MM.1S (cell line): ENCODE measurements around the gene ADAMTS17.

Experiments
- DNase-seq: peaks from one replicate; pipeline ENCODE4 v3.0.0-alpha.2; 2015
- H2AFZ ChIP-seq: fragments of 300-600 bp; sonication (generic); 2 replicates; pipeline ENCODE4 v1.6.0; 2016; ENCODE audit warnings: antibody characterized with exemption, low read length
- H3F3A ChIP-seq: fragments of 300-600 bp; sonication (generic); 2 replicates; pipeline ENCODE4 v1.6.1; 2016; ENCODE audit warnings: mild to moderate bottlenecking, antibody characterized with exemption, low read length, moderate library complexity, mixed read lengths; ENCODE audit not compliant: insufficient read depth
- H3K27ac ChIP-seq: fragments of 300-600 bp; sonication (generic); 2 replicates; pipeline ENCODE4 v1.5.1; 2016; ENCODE audit warnings: mild to moderate bottlenecking, low read length
- H3K27me3 ChIP-seq: fragments of 300-600 bp; sonication (generic); replicated peaks from 2 replicates; pipeline ENCODE4 v1.6.0; 2016; ENCODE audit warnings: low read length; ENCODE audit not compliant: insufficient read depth
- H3K36me3 ChIP-seq: fragments of 300-600 bp; sonication (generic); replicated peaks from 2 replicates; pipeline ENCODE4 v1.6.1; 2016; ENCODE audit warnings: mild to moderate bottlenecking, low read length, mixed read lengths; ENCODE audit not compliant: insufficient read depth
- H3K4me1 ChIP-seq: fragments of 300-600 bp; sonication (generic); 2 replicates; pipeline ENCODE4 v1.6.1; 2016; ENCODE audit warnings: low read length, mixed read lengths
- H3K4me2 ChIP-seq: fragments of 300-600 bp; sonication (generic); 2 replicates; pipeline ENCODE4 v1.6.0; 2016; ENCODE audit warnings: low read depth, low read length
- H3K4me3 ChIP-seq: fragments of 300-600 bp; sonication (generic); 2 replicates; pipeline ENCODE4 v1.5.1; 2016; ENCODE audit warnings: low read length, mixed read lengths
- H3K79me2 ChIP-seq: fragments of 300-600 bp; sonication (generic); 2 replicates; pipeline ENCODE4 v1.6.1; 2016; ENCODE audit warnings: mixed run types, low read length, mixed read lengths
- H3K9ac ChIP-seq: fragments of 300-600 bp; sonication (generic); 2 replicates; pipeline ENCODE4 v1.6.1; 2016; ENCODE audit warnings: low read length, mixed read lengths
- H3K9me2 ChIP-seq: fragments of 300-600 bp; sonication (generic); replicated peaks from 2 replicates; pipeline ENCODE4 v1.6.1; 2016; ENCODE audit warnings: mild to moderate bottlenecking, low read length, mixed read lengths; ENCODE audit not compliant: insufficient read depth
- H3K9me3 ChIP-seq: fragments of 300-600 bp; sonication (generic); replicated peaks from 2 replicates; pipeline ENCODE4 v1.6.1; 2016; ENCODE audit warnings: mild to moderate bottlenecking, low read length, mixed read lengths; ENCODE audit not compliant: insufficient read depth
- H4K20me1 ChIP-seq: fragments of 300-600 bp; sonication (generic); 2 replicates; pipeline ENCODE4 v1.6.1; 2016; ENCODE audit warnings: mild to moderate bottlenecking, low read length, moderate library complexity, mixed read lengths; ENCODE audit not compliant: insufficient read depth
- EZH2 ChIP-seq: fragments of 300-600 bp; sonication (generic); optimal IDR thresholded peaks from 2 replicates; pipeline ENCODE3; 2017; ENCODE audit warnings: low read depth, mild to moderate bottlenecking, antibody characterized with exemption, low read length, mixed read lengths
- EZH2phosphoT487 ChIP-seq: fragments of 300-600 bp; sonication (generic); IDR thresholded peaks from 2 replicates; pipeline ENCODE4 v1.6.1; 2018; ENCODE audit warnings: antibody characterized with exemption, low read length
- TF ChIP-seq, protein P1 (sequence below): fragments of 300-600 bp; sonication (generic); IDR thresholded peaks from 2 replicates; pipeline ENCODE4 v1.5.1; 2016; ENCODE audit warnings: antibody characterized with exemption, low read length, mixed read lengths

The ADAMTS17 gene

DNA sequence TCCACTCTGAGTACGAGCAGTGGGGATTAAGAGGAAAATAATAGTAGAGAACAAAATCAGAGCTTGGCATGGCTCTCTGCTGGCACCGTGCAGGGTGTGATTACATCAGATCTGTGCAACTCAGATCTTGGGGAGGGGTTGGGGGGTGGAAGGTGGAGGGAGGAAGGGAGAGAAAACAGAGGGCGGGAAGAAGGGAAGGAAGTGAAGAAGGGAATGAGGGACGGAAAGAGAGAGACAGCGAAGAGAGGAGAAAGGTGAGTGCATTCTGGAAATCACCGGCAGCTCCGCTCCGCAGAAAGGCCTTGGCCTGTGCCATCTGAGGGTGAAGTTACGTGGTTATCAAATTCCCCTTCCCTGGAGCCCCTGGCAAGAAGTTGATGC, 31.0 kb upstream of the ADAMTS17 start:
- Histone ChIP-seq H4K20me1 (no peaks in the 10 kb centered on the region), H3K4me3 (no peak overlapping the region), H3F3A (no peaks in the 10 kb centered on the region), H3K4me1 (no peaks in the 10 kb centered on the region), H3K36me3 (no peaks in the 10 kb centered on the region), H3K27me3 (no peaks in the 10 kb centered on the region), H3K27ac (no peak overlapping the region), H3K9me3 (no peaks in the 10 kb centered on the region), H3K79me2 (no peaks in the 10 kb centered on the region), H2AFZ (no peak overlapping the region), H3K9me2 (no peaks in the 10 kb centered on the region), H3K4me2 (no peak overlapping the region), H3K9ac (no peak overlapping the region)
- TF ChIP-seq EZH2phosphoT487, result no peak
- no peak for TF ChIP-seq EZH2
- TF ChIP-seq, protein P1, sequence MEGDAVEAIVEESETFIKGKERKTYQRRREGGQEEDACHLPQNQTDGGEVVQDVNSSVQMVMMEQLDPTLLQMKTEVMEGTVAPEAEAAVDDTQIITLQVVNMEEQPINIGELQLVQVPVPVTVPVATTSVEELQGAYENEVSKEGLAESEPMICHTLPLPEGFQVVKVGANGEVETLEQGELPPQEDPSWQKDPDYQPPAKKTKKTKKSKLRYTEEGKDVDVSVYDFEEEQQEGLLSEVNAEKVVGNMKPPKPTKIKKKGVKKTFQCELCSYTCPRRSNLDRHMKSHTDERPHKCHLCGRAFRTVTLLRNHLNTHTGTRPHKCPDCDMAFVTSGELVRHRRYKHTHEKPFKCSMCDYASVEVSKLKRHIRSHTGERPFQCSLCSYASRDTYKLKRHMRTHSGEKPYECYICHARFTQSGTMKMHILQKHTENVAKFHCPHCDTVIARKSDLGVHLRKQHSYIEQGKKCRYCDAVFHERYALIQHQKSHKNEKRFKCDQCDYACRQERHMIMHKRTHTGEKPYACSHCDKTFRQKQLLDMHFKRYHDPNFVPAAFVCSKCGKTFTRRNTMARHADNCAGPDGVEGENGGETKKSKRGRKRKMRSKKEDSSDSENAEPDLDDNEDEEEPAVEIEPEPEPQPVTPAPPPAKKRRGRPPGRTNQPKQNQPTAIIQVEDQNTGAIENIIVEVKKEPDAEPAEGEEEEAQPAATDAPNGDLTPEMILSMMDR, result no peak
- no peak for DNase-seq

DNA sequence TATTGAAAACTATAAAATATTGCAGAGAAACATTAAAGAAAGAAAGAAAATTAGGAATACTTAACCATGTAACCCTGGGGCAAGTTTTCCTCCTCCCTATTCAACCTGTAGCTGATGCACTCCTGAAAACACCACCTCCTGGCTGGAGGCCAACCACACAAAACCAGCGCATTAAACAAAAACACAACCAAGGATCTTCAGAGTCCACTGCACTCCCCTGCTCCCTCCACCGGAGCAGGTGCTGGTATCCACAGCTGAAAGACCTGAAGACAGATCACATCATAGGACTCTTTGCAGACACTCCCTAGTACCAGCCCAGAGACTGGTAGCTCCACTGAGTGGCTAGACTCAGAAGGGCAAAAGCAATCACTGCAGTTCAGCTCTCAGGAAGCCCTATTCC, 13.6 kb upstream of the ADAMTS17 start:
- H3K4me2 ChIP-seq, result no peak overlapping the region
- no peaks in the 10 kb centered on the region for H3K79me2 ChIP-seq
- H3K4me1 ChIP-seq, result peaks cover 3% of the 10 kb centered on the region; the same call in 1 of the 2 replicates
- H3K27ac ChIP-seq, result no peak overlapping the region
- DNase-seq, result no peak
- no peak overlapping the region for H3K4me3 ChIP-seq
- no peaks in the 10 kb centered on the region for H4K20me1 ChIP-seq
- H3K9me3 ChIP-seq, result no peaks in the 10 kb centered on the region
- TF ChIP-seq, protein P1, result no peak
- no peak for TF ChIP-seq EZH2phosphoT487
- no peak for TF ChIP-seq EZH2
- H3K9ac ChIP-seq, result no peak overlapping the region
- no peak overlapping the region for H2AFZ ChIP-seq
- H3K27me3 ChIP-seq, result no peaks in the 10 kb centered on the region
- H3K9me2 ChIP-seq, result no peaks in the 10 kb centered on the region
- H3K36me3 ChIP-seq, result no peaks in the 10 kb centered on the region
- no peaks in the 10 kb centered on the region for H3F3A ChIP-seq

DNA sequence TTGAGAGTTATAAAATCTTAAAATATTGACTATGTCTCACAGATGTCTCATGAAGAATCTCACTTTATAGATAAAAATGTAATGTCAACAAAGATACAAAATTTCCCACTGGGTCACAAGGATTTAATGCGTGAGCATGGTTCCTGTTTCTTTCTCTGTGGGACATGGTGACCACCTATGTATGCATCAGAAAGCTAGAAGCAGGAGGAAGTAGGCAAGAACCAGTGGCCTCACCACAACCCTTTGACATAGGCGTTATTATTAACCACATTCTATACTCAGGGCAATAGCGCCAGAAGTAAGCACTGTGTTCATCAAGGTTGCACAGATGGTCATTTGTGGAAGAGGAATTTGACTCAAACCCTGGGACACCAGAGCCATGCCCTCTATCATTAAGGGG, 11.7 kb upstream of the ADAMTS17 start:
- Histone ChIP-seq H3K27me3 (no peaks in the 10 kb centered on the region), H4K20me1 (no peaks in the 10 kb centered on the region), H3K36me3 (no peaks in the 10 kb centered on the region), H3K9me2 (no peaks in the 10 kb centered on the region), H3K4me2 (no peak overlapping the region), H3K9me3 (no peaks in the 10 kb centered on the region), H2AFZ (no peak overlapping the region), H3K79me2 (no peaks in the 10 kb centered on the region), H3K4me3 (no peak overlapping the region), H3K27ac (no peak overlapping the region), H3K9ac (no peak overlapping the region), H3K4me1 (peaks cover 5% of the 10 kb centered on the region; the same call in 1 of the 2 replicates), H3F3A (no peaks in the 10 kb centered on the region)
- no peak for DNase-seq
- no peak for TF ChIP-seq EZH2
- no peak for TF ChIP-seq EZH2phosphoT487
- TF ChIP-seq, protein P1, result no peak
